ENCODE measurements around the gene ARID3A. TPM values are rescaled to one million over a fixed set of nuclear protein-coding genes. Genes with fewer than 3 reads are reported as not detected.

The ARID3A gene
- total and polyA plus RNA-seq, 2 donors = 4.4 to 8.8 TPM

- peaks cover 35 to 36% of the 10 kb centered on the region in 2 donors for H3K36me3 ChIP-seq (ENCODE audit: control insufficient read depth in 2 of 2, insufficient read depth in 2 of 2, low read length in 1 of 2)
- no peak overlapping the region for H3K4me3 ChIP-seq (ENCODE audit: low read length in 2 of 2)
- no peak for DNase-seq (ENCODE audit: low read depth in 6 of 9, low spot score in 9 of 9)
- H3K9me3 ChIP-seq (ENCODE audit: control insufficient read depth in 2 of 2, insufficient read depth in 1 of 2, low read length in 1 of 2) = peaks cover 0 to 12% of the 10 kb centered on the region in 2 donors
- WGBS = 92% methylated on average over 14 of the region's 14 CpGs
- no peaks in the 10 kb centered on the region for H3K27me3 ChIP-seq (ENCODE audit: control insufficient read depth in 2 of 2, insufficient read depth in 1 of 2, low read length in 1 of 2)
- no peak overlapping the region for H3K27ac ChIP-seq (ENCODE audit: low read depth in 1 of 2, low read length in 1 of 2)
- peaks cover 0 to 6% of the 10 kb centered on the region in 2 donors for H3K4me1 ChIP-seq (ENCODE audit: control insufficient read depth in 2 of 2, insufficient read depth in 2 of 2, low read length in 2 of 2)
Measured at GRCh38 chr19:961866-962620, 36.2 kb downstream of the ARID3A start.

- Histone ChIP-seq H3K4me1 (ENCODE audit: control insufficient read depth in 2 of 2, insufficient read depth in 2 of 2, low read length in 2 of 2) (peaks cover 0 to 6% of the 10 kb centered on the region in 2 donors), H3K9me3 (ENCODE audit: control insufficient read depth in 2 of 2, insufficient read depth in 1 of 2, low read length in 1 of 2) (peaks cover 0 to 12% of the 10 kb centered on the region in 2 donors), H3K27me3 (ENCODE audit: control insufficient read depth in 2 of 2, insufficient read depth in 1 of 2, low read length in 1 of 2) (no peaks in the 10 kb centered on the region), H3K27ac (ENCODE audit: low read depth in 1 of 2, low read length in 1 of 2) (no peak overlapping the region), H3K36me3 (ENCODE audit: control insufficient read depth in 2 of 2, insufficient read depth in 2 of 2, low read length in 1 of 2) (peaks cover 36 to 40% of the 10 kb centered on the region in 2 donors), H3K4me3 (ENCODE audit: low read length in 2 of 2) (no peak overlapping the region)
- no peak for DNase-seq (ENCODE audit: low read depth in 6 of 9, low spot score in 9 of 9)
- WGBS = 96% methylated on average over 31 of the region's 31 CpGs
Measured at GRCh38 chr19:962683-963400, 37.0 kb downstream of the ARID3A start.

GRCh38 chr19:963486-963951 is 37.7 kb downstream of the ARID3A start:
- peaks cover 0 to 12% of the 10 kb centered on the region in 2 donors for H3K9me3 ChIP-seq (ENCODE audit: control insufficient read depth in 2 of 2, insufficient read depth in 1 of 2, low read length in 1 of 2)
- H3K4me1 ChIP-seq (ENCODE audit: control insufficient read depth in 2 of 2, insufficient read depth in 2 of 2, low read length in 2 of 2) = peaks cover 0 to 6% of the 10 kb centered on the region in 2 donors
- H3K27ac ChIP-seq (ENCODE audit: low read depth in 1 of 2, low read length in 1 of 2) = no peak overlapping the region
- H3K27me3 ChIP-seq (ENCODE audit: control insufficient read depth in 2 of 2, insufficient read depth in 1 of 2, low read length in 1 of 2) = no peaks in the 10 kb centered on the region
- no peak for DNase-seq (ENCODE audit: low read depth in 6 of 9, low spot score in 9 of 9)
- H3K4me3 ChIP-seq (ENCODE audit: low read length in 2 of 2) = no peak overlapping the region
- H3K36me3 ChIP-seq (ENCODE audit: control insufficient read depth in 2 of 2, insufficient read depth in 2 of 2, low read length in 1 of 2) = peaks cover 41 to 44% of the 10 kb centered on the region in 2 donors
- WGBS = 90% methylated on average over 11 of the region's 11 CpGs

GRCh38 chr19:964116-964520 is 38.3 kb downstream of the ARID3A start:
- peaks cover 47 to 50% of the 10 kb centered on the region in 2 donors for H3K36me3 ChIP-seq (ENCODE audit: control insufficient read depth in 2 of 2, insufficient read depth in 2 of 2, low read length in 1 of 2)
- no peak overlapping the region for H3K27ac ChIP-seq (ENCODE audit: low read depth in 1 of 2, low read length in 1 of 2)
- 98% methylated on average over 16 of the region's 16 CpGs for WGBS
- no peak for DNase-seq (ENCODE audit: low read depth in 6 of 9, low spot score in 9 of 9)
- peaks cover 0 to 15% of the 10 kb centered on the region in 2 donors for H3K9me3 ChIP-seq (ENCODE audit: control insufficient read depth in 2 of 2, insufficient read depth in 1 of 2, low read length in 1 of 2)
- H3K4me3 ChIP-seq (ENCODE audit: low read length in 2 of 2) = no peak overlapping the region
- H3K4me1 ChIP-seq (ENCODE audit: control insufficient read depth in 2 of 2, insufficient read depth in 2 of 2, low read length in 2 of 2) = peaks cover 0 to 6% of the 10 kb centered on the region in 2 donors
- H3K27me3 ChIP-seq (ENCODE audit: control insufficient read depth in 2 of 2, insufficient read depth in 1 of 2, low read length in 1 of 2) = no peaks in the 10 kb centered on the region

- no peak overlapping the region for H3K4me3 ChIP-seq (ENCODE audit: low read length in 2 of 2)
- peaks cover 0 to 16% of the 10 kb centered on the region in 2 donors for H3K9me3 ChIP-seq (ENCODE audit: control insufficient read depth in 2 of 2, insufficient read depth in 1 of 2, low read length in 1 of 2)
- peaks cover 0 to 6% of the 10 kb centered on the region in 2 donors for H3K4me1 ChIP-seq (ENCODE audit: control insufficient read depth in 2 of 2, insufficient read depth in 2 of 2, low read length in 2 of 2)
- H3K27me3 ChIP-seq (ENCODE audit: control insufficient read depth in 2 of 2, insufficient read depth in 1 of 2, low read length in 1 of 2) = no peaks in the 10 kb centered on the region
- peaks cover 48% of the 10 kb centered on the region in 2 donors for H3K36me3 ChIP-seq (ENCODE audit: control insufficient read depth in 2 of 2, insufficient read depth in 2 of 2, low read length in 1 of 2)
- no peak overlapping the region for H3K27ac ChIP-seq (ENCODE audit: low read depth in 1 of 2, low read length in 1 of 2)
- 96% methylated on average over 19 of the region's 19 CpGs for WGBS
- DNase-seq (ENCODE audit: low read depth in 6 of 9, low spot score in 9 of 9) = no peak
Measured at GRCh38 chr19:964761-965694, 39.2 kb downstream of the ARID3A start.

GRCh38 chr19:966485-967088 is 40.8 kb downstream of the ARID3A start:
- Histone ChIP-seq H3K36me3 (ENCODE audit: control insufficient read depth in 2 of 2, insufficient read depth in 2 of 2, low read length in 1 of 2) (peaks cover 51 to 54% of the 10 kb centered on the region in 2 donors), H3K4me3 (ENCODE audit: low read length in 2 of 2) (no peak overlapping the region), H3K4me1 (ENCODE audit: control insufficient read depth in 2 of 2, insufficient read depth in 2 of 2, low read length in 2 of 2) (peaks cover 0 to 6% of the 10 kb centered on the region in 2 donors), H3K27me3 (ENCODE audit: control insufficient read depth in 2 of 2, insufficient read depth in 1 of 2, low read length in 1 of 2) (no peaks in the 10 kb centered on the region), H3K9me3 (ENCODE audit: control insufficient read depth in 2 of 2, insufficient read depth in 1 of 2, low read length in 1 of 2) (peaks cover 6 to 29% of the 10 kb centered on the region in 2 donors), H3K27ac (ENCODE audit: low read depth in 1 of 2, low read length in 1 of 2) (no peak overlapping the region)
- no peak for DNase-seq (ENCODE audit: low read depth in 6 of 9, low spot score in 9 of 9)
- 96% methylated on average over 17 of the region's 17 CpGs for WGBS

GRCh38 chr19:970695-971094 is 44.9 kb downstream of the ARID3A start:
- DNase-seq (ENCODE audit: low read depth in 6 of 9, low spot score in 9 of 9) = no peak
- H3K27me3 ChIP-seq (ENCODE audit: control insufficient read depth in 2 of 2, insufficient read depth in 1 of 2, low read length in 1 of 2) = no peaks in the 10 kb centered on the region
- H3K4me3 ChIP-seq (ENCODE audit: low read length in 2 of 2) = no peak overlapping the region
- no peak overlapping the region for H3K27ac ChIP-seq (ENCODE audit: low read depth in 1 of 2, low read length in 1 of 2)
- peaks cover 8 to 25% of the 10 kb centered on the region in 2 donors for H3K9me3 ChIP-seq (ENCODE audit: control insufficient read depth in 2 of 2, insufficient read depth in 1 of 2, low read length in 1 of 2)
- H3K36me3 ChIP-seq (ENCODE audit: control insufficient read depth in 2 of 2, insufficient read depth in 2 of 2, low read length in 1 of 2) = peaks cover 44 to 45% of the 10 kb centered on the region in 2 donors
- 96% methylated on average over 14 of the region's 14 CpGs for WGBS
- no peaks in the 10 kb centered on the region for H3K4me1 ChIP-seq (ENCODE audit: control insufficient read depth in 2 of 2, insufficient read depth in 2 of 2, low read length in 2 of 2)

GRCh38 chr19:971795-972194 is 46.0 kb downstream of the ARID3A start:
- peaks cover 8 to 20% of the 10 kb centered on the region in 2 donors for H3K9me3 ChIP-seq (ENCODE audit: control insufficient read depth in 2 of 2, insufficient read depth in 1 of 2, low read length in 1 of 2)
- DNase-seq (ENCODE audit: low read depth in 6 of 9, low spot score in 9 of 9) = no peak
- 96% methylated on average over 24 of the region's 24 CpGs for WGBS
- H3K27ac ChIP-seq (ENCODE audit: low read depth in 1 of 2, low read length in 1 of 2) = no peak overlapping the region
- no peaks in the 10 kb centered on the region for H3K27me3 ChIP-seq (ENCODE audit: control insufficient read depth in 2 of 2, insufficient read depth in 1 of 2, low read length in 1 of 2)
- no peak overlapping the region for H3K4me3 ChIP-seq (ENCODE audit: low read length in 2 of 2)
- no peaks in the 10 kb centered on the region for H3K4me1 ChIP-seq (ENCODE audit: control insufficient read depth in 2 of 2, insufficient read depth in 2 of 2, low read length in 2 of 2)
- H3K36me3 ChIP-seq (ENCODE audit: control insufficient read depth in 2 of 2, insufficient read depth in 2 of 2, low read length in 1 of 2) = peaks cover 38 to 39% of the 10 kb centered on the region in 2 donors
